NB4 (cell line): ENCODE data around the gene NFIA.

Source experiments
- CTCF ChIP-seq: IDR thresholded peaks from one replicate; pipeline ENCODE4 v1.5.1; 2012; ENCODE audit warnings: low read depth, low read length
- MYC ChIP-seq: IDR thresholded peaks from 2 replicates; pipeline ENCODE4 v1.6.1; 2011; ENCODE audit warnings: low read depth, low read length
- POLR2A ChIP-seq: IDR thresholded peaks from 2 replicates; pipeline ENCODE4 v1.6.1; 2011; ENCODE audit warnings: mild to moderate bottlenecking; ENCODE audit not compliant: insufficient read length; ENCODE audit errors: extremely low read depth
- TF ChIP-seq, protein P1 (sequence below): IDR thresholded peaks from 2 replicates; pipeline ENCODE4 v1.6.1; 2011; ENCODE audit warnings: low read depth, low read length

DNA sequence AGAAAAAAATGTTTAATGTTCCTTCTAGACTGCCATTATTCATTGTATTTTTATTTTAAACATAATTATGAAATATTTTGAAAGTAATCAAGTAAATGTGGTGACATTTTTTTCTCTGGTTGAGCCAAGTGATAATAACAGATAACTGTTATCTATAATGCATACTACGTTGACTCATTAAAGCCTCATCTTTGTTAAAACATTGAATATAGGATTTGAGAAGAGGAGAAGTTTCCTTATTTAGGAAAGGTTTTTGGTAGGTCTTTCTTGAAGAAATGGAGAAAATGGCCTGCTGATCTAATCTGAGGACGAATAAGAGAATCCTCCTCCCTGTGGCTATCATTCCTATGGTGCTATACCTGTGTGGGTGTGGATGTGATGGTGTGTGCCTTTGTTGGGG lies 89.0 kb downstream of the NFIA start:
- TF ChIP-seq CTCF: no peak
- TF ChIP-seq POLR2A: no peak
- TF ChIP-seq, protein P1, sequence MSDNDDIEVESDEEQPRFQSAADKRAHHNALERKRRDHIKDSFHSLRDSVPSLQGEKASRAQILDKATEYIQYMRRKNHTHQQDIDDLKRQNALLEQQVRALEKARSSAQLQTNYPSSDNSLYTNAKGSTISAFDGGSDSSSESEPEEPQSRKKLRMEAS: no peak
- TF ChIP-seq MYC: no peak
